Stomach (tissue), 4 donors: ENCODE data around the gene DNAH10.

Experiments used
- EP300 ChIP-seq: sonication (generic); formaldehyde crosslinking; IDR thresholded peaks from one replicate; pipeline ENCODE4 v1.6.1; 2017; ENCODE audit warnings: antibody characterized with exemption
- TF ChIP-seq, protein P1 (sequence below), 7 experiments: fragments of 450-650 bp in 4 of 7; fragments of 200-600 bp in 3 of 7; sonication (generic) in 3 of 7; IDR thresholded peaks; one replicate each; pipeline ENCODE4 v1.5.1; 2016 to 2019; ENCODE audit warnings: antibody characterized with exemption in 7 of 7, control low read depth in 2 of 7, mild to moderate bottlenecking in 1 of 7

DNA sequence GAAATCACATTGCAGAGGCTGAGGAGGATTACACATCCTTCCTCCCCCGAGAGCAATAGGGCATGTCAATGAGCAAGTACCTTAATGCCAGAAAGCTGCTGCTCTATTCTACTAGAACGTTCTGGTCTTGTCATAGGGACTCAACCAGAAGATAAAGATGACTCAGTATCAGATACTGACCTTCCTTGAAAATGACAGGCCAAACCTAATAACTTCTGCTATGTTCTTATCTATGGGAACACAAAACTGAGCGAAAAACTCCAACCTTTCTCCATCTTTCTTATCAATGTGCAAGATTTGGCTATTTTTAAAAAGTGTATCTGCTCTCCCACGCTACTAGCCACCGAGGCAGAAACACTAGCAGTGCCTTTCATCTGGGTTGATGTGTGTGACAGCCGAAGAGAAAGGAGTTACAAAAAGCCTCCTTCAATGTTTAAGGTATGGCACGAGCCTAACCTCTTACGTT is 205.1 kb downstream of the DNAH10 start:
- TF ChIP-seq, protein P1, sequence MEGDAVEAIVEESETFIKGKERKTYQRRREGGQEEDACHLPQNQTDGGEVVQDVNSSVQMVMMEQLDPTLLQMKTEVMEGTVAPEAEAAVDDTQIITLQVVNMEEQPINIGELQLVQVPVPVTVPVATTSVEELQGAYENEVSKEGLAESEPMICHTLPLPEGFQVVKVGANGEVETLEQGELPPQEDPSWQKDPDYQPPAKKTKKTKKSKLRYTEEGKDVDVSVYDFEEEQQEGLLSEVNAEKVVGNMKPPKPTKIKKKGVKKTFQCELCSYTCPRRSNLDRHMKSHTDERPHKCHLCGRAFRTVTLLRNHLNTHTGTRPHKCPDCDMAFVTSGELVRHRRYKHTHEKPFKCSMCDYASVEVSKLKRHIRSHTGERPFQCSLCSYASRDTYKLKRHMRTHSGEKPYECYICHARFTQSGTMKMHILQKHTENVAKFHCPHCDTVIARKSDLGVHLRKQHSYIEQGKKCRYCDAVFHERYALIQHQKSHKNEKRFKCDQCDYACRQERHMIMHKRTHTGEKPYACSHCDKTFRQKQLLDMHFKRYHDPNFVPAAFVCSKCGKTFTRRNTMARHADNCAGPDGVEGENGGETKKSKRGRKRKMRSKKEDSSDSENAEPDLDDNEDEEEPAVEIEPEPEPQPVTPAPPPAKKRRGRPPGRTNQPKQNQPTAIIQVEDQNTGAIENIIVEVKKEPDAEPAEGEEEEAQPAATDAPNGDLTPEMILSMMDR (IDR thresholded peaks at IDR 0.05), result no peak
- TF ChIP-seq EP300, result no peak
